Liver (tissue), 9 donors: ENCODE data around the gene LPAR1. TPM values are rescaled to one million over a fixed set of nuclear protein-coding genes. Genes with fewer than 3 reads are reported as not detected.

Experiments used
- DNase-seq: peaks from one replicate; pipeline ENCODE4 v3.0.0-alpha.2; 2017; ENCODE audit warnings: low spot score
- H3K27ac ChIP-seq, 2 donors: one replicate each; pipeline ENCODE4 v1.7.0; 2013; ENCODE audit warnings: inconsistent platforms in 2 of 2, low read length in 2 of 2, control low read depth in 1 of 2, low read depth in 1 of 2, mild to moderate bottlenecking in 1 of 2
- H3K27me3 ChIP-seq, 4 donors: one replicate each; pipeline versions ENCODE4 v1.6.1 to v1.7.0; 2013; ENCODE audit warnings: low read length in 3 of 4, inconsistent platforms in 1 of 4, mild to moderate bottlenecking in 1 of 4, moderate library complexity in 1 of 4; ENCODE audit not compliant: control insufficient read depth in 4 of 4, insufficient read depth in 4 of 4
- H3K36me3 ChIP-seq, 4 donors: one replicate each; pipeline versions ENCODE4 v1.6.1 to v1.7.0; 2013; ENCODE audit warnings: low read length in 3 of 4, mild to moderate bottlenecking in 3 of 4, low read depth in 1 of 4, moderate library complexity in 1 of 4; ENCODE audit not compliant: control insufficient read depth in 4 of 4, insufficient read depth in 3 of 4
- H3K4me1 ChIP-seq, 4 donors: one replicate each; pipeline versions ENCODE4 v1.6.1 to v1.7.0; 2013; ENCODE audit warnings: low read length in 3 of 4, mild to moderate bottlenecking in 3 of 4, moderate library complexity in 1 of 4; ENCODE audit not compliant: control insufficient read depth in 4 of 4, insufficient read depth in 4 of 4
- H3K4me3 ChIP-seq, 3 donors: one replicate each; pipeline versions ENCODE4 v1.6.1 to v1.7.0; 2013; ENCODE audit warnings: low read length in 3 of 3, control low read depth in 1 of 3, low read depth in 1 of 3, mild to moderate bottlenecking in 1 of 3
- H3K9ac ChIP-seq, 2 donors: one replicate each; pipeline ENCODE4 v1.7.0; 2013; ENCODE audit warnings: low read length in 2 of 2, mild to moderate bottlenecking in 2 of 2, moderate library complexity in 2 of 2, control low read depth in 1 of 2, low read depth in 1 of 2
- H3K9me3 ChIP-seq, 4 donors: one replicate each; pipeline versions ENCODE4 v1.6.1 to v1.7.0; 2013; ENCODE audit warnings: low read length in 3 of 4; ENCODE audit not compliant: control insufficient read depth in 4 of 4
- ATF3 ChIP-seq: IDR thresholded peaks from 2 replicates; pipeline ENCODE4 v1.6.1; 2016; ENCODE audit warnings: antibody characterized with exemption
- EGR1 ChIP-seq, 2 donors: IDR thresholded peaks; 2 replicates each; pipeline ENCODE4 v1.6.1; 2016 to 2018; ENCODE audit warnings: antibody characterized with exemption in 2 of 2, low read depth in 2 of 2
- FOXA1 ChIP-seq: IDR thresholded peaks from 2 replicates; pipeline ENCODE4 v1.6.1; 2016; ENCODE audit warnings: antibody characterized with exemption
- FOXA2 ChIP-seq: IDR thresholded peaks from 2 replicates; pipeline ENCODE4 v1.6.1; 2016; ENCODE audit warnings: antibody characterized with exemption
- GABPA ChIP-seq, 2 donors: IDR thresholded peaks in 1 of 2; conservative IDR thresholded peaks in 1 of 2; 2 replicates each; pipeline ENCODE4 v1.6.1; 2016; ENCODE audit warnings: antibody characterized with exemption in 2 of 2, mild to moderate bottlenecking in 1 of 2, moderate library complexity in 1 of 2
- HNF4A ChIP-seq, 2 donors: conservative IDR thresholded peaks; 2 replicates each; pipeline ENCODE4 v1.6.1; 2016; ENCODE audit warnings: antibody characterized with exemption in 2 of 2, mild to moderate bottlenecking in 2 of 2
- HNF4G ChIP-seq: IDR thresholded peaks from 2 replicates; pipeline ENCODE4 v1.6.1; 2016; ENCODE audit warnings: antibody characterized with exemption
- JUND ChIP-seq, 2 donors: IDR thresholded peaks; 2 replicates each; pipeline ENCODE4 v1.6.1; 2016; ENCODE audit warnings: antibody characterized with exemption in 2 of 2
- NR2F2 ChIP-seq: IDR thresholded peaks from 2 replicates; pipeline ENCODE4 v1.6.1; 2016; ENCODE audit warnings: antibody characterized with exemption
- RXRA ChIP-seq, 2 donors: IDR thresholded peaks; 2 replicates each; pipeline ENCODE4 v1.6.1; 2017 to 2018; ENCODE audit warnings: antibody characterized with exemption in 2 of 2, mild to moderate bottlenecking in 1 of 2
- SP1 ChIP-seq: IDR thresholded peaks from 2 replicates; pipeline ENCODE4 v1.6.1; 2018; ENCODE audit warnings: antibody characterized with exemption, mild to moderate bottlenecking
- TAF1 ChIP-seq: conservative IDR thresholded peaks from 2 replicates; pipeline ENCODE4 v1.6.1; 2016; ENCODE audit warnings: antibody characterized with exemption, mild to moderate bottlenecking
- YY1 ChIP-seq: IDR thresholded peaks from 2 replicates; pipeline ENCODE4 v1.6.1; 2016; ENCODE audit warnings: antibody characterized with exemption, mild to moderate bottlenecking
- ZBTB33 ChIP-seq: IDR thresholded peaks from 2 replicates; pipeline ENCODE4 v1.6.1; 2016; ENCODE audit warnings: antibody characterized with exemption
- WGBS: extraction: QIAGEN DNeasy Blood & Tissue Kit; methylation state at CpG from one replicate; pipeline ENCODE4 v1.1.7; 2013; 5-methylcytosine and 5-hydroxymethylcytosine counted together
- polyA plus RNA-seq, 2 donors: library from polyadenylated mRNA; stranded (reverse) in 1 of 2; unstranded in 1 of 2; fragments of 200-250 nt in 1 of 2; fragments of >200 nt in 1 of 2; fragmentation: Nextera tagmentation in 1 of 2; extraction: Ambion mirVana in 1 of 2; gene quantifications; one replicate each; pipeline versions ENCODE4 v1.2.1 to v1.2.3, GENCODE V29; 2013 to 2015
- total RNA-seq, 2 donors: library from RNA; depleted of rRNA; stranded (reverse); fragments of >200 nt; gene quantifications; one replicate each; pipeline ENCODE4 v1.2.3, GENCODE V29; 2014
- TF ChIP-seq, protein P1 (sequence below): IDR thresholded peaks from 2 replicates; pipeline ENCODE4 v1.6.1; 2016; ENCODE audit warnings: antibody characterized with exemption, mild to moderate bottlenecking
- TF ChIP-seq, protein P2 (sequence below): IDR thresholded peaks from 2 replicates; pipeline ENCODE4 v1.6.1; 2016; ENCODE audit warnings: antibody characterized with exemption
- donor health status: healthy.
- donor health status: healthy.
- donor health status: healthy.
- donor health status: healthy.
- donor health status: healthy.

Gene LPAR1
- total and polyA plus RNA-seq, 4 donors, result 0.51 to 3.6 (median 1.1) TPM

DNA sequence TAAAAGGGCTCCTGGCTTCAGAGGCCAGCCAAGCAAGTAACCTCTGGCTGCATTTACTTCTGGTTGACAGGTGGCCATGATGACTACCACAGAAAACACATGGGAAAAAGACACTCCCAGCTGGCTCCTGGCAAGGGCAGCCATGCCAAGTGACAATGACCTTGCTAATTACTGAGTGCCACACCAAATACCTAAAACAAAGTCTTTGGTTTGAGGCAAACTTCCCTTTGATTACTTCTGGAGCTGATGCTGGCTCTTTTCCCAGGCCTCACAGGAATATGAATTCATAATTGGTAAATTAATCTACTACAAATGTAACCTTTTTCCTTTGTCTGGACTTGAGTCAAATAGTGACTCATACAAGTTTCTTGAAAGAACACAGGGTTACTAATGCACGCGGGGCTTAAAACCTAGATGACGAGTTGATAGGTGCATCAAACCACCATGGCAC is 61.0 kb downstream of the LPAR1 start:
- Histone ChIP-seq H3K27me3 (no peaks in the 10 kb centered on the region), H3K36me3 (no peaks in the 10 kb centered on the region), H3K27ac (no peak overlapping the region), H3K9me3 (no peaks in the 10 kb centered on the region), H3K9ac (no peak overlapping the region), H3K4me1 (no peaks in the 10 kb centered on the region), H3K4me3 (no peak overlapping the region)
- no peak for TF ChIP-seq YY1
- TF ChIP-seq JUND (IDR thresholded peaks at IDR 0.05), result no peak
- TF ChIP-seq, protein P1, sequence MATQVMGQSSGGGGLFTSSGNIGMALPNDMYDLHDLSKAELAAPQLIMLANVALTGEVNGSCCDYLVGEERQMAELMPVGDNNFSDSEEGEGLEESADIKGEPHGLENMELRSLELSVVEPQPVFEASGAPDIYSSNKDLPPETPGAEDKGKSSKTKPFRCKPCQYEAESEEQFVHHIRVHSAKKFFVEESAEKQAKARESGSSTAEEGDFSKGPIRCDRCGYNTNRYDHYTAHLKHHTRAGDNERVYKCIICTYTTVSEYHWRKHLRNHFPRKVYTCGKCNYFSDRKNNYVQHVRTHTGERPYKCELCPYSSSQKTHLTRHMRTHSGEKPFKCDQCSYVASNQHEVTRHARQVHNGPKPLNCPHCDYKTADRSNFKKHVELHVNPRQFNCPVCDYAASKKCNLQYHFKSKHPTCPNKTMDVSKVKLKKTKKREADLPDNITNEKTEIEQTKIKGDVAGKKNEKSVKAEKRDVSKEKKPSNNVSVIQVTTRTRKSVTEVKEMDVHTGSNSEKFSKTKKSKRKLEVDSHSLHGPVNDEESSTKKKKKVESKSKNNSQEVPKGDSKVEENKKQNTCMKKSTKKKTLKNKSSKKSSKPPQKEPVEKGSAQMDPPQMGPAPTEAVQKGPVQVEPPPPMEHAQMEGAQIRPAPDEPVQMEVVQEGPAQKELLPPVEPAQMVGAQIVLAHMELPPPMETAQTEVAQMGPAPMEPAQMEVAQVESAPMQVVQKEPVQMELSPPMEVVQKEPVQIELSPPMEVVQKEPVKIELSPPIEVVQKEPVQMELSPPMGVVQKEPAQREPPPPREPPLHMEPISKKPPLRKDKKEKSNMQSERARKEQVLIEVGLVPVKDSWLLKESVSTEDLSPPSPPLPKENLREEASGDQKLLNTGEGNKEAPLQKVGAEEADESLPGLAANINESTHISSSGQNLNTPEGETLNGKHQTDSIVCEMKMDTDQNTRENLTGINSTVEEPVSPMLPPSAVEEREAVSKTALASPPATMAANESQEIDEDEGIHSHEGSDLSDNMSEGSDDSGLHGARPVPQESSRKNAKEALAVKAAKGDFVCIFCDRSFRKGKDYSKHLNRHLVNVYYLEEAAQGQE, result no peak
- no peak for TF ChIP-seq EGR1 (IDR thresholded peaks at IDR 0.05; ENCODE audit: low read depth in 2 of 2)
- TF ChIP-seq RXRA (IDR thresholded peaks at IDR 0.05), result no peak
- no peak for TF ChIP-seq NR2F2
- TF ChIP-seq HNF4A (conservative IDR thresholded peaks at IDR 0.05), result no peak
- no peak for TF ChIP-seq ZBTB33
- no peak for TF ChIP-seq ATF3
- no peak for TF ChIP-seq HNF4G
- TF ChIP-seq GABPA (IDR thresholded peaks at IDR 0.05 in 1 of 2, conservative IDR thresholded peaks at IDR 0.05 in 1 of 2), result no peak
- TF ChIP-seq FOXA2, result no peak
- DNase-seq, result no peak
- WGBS, result 81% methylated on average over 3 of the region's 3 CpGs

GRCh38 chr9:110975969-110976368 is 62.3 kb downstream of the LPAR1 start:
- no peak overlapping the region for H3K27ac ChIP-seq
- DNase-seq, result no peak
- no peaks in the 10 kb centered on the region for H3K36me3 ChIP-seq
- no peaks in the 10 kb centered on the region for H3K4me1 ChIP-seq
- 67% methylated on average over 6 of the region's 6 CpGs for WGBS
- no peak overlapping the region for H3K9ac ChIP-seq
- TF ChIP-seq ATF3, result no peak
- no peak for TF ChIP-seq ZBTB33
- no peak for TF ChIP-seq EGR1 (IDR thresholded peaks at IDR 0.05; ENCODE audit: low read depth in 2 of 2)
- no peak for TF ChIP-seq HNF4G
- TF ChIP-seq NR2F2, result no peak
- TF ChIP-seq, protein P2, sequence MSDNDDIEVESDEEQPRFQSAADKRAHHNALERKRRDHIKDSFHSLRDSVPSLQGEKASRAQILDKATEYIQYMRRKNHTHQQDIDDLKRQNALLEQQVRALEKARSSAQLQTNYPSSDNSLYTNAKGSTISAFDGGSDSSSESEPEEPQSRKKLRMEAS, result no peak
- no peak for TF ChIP-seq RXRA (IDR thresholded peaks at IDR 0.05)
- TF ChIP-seq HNF4A (conservative IDR thresholded peaks at IDR 0.05), result no peak
- TF ChIP-seq JUND (IDR thresholded peaks at IDR 0.05), result no peak
- no peak for TF ChIP-seq FOXA1
- no peak for TF ChIP-seq SP1
- no peak for TF ChIP-seq TAF1
- H3K27me3 ChIP-seq, result no peaks in the 10 kb centered on the region
- H3K4me3 ChIP-seq, result no peak overlapping the region
- H3K9me3 ChIP-seq, result no peaks in the 10 kb centered on the region
